Progenitor cell of endocrine pancreas (in vitro differentiated cells): ENCODE data around the gene HADHA. TPM values are rescaled to one million over a fixed set of nuclear protein-coding genes. Genes with fewer than 3 reads are reported as not detected.

Source experiments
- DNase-seq: peaks from one replicate; pipeline ENCODE4 v3.0.0; 2021; ENCODE audit warnings: low spot score; ENCODE audit not compliant: unreplicated experiment
- H3K27ac Mint-ChIP-seq: 2 replicates; pipeline ENCODE4 v1.8.0; 2021; ENCODE audit warnings: mild to moderate bottlenecking, moderate library complexity, mixed read lengths
- H3K27me3 Mint-ChIP-seq: 2 replicates; pipeline ENCODE4 v1.8.0; 2021; ENCODE audit warnings: mixed read lengths
- H3K36me3 Mint-ChIP-seq: 2 replicates; pipeline ENCODE4 v1.8.0; 2022; ENCODE audit warnings: mixed read lengths; ENCODE audit not compliant: insufficient read depth
- H3K4me1 Mint-ChIP-seq: 2 replicates; pipeline ENCODE4 v1.8.0; 2021; ENCODE audit warnings: low read depth, mixed read lengths
- H3K4me3 Mint-ChIP-seq: 2 replicates; pipeline ENCODE4 v1.8.0; 2021; ENCODE audit warnings: low read depth, mild to moderate bottlenecking, moderate library complexity, mixed read lengths
- H3K9me3 Mint-ChIP-seq: 2 replicates; pipeline ENCODE4 v1.8.0; 2021; ENCODE audit warnings: low read depth, mixed read lengths
- CTCF ChIP-seq: fragments of 200-600 bp; sonication (generic); IDR thresholded peaks from one replicate; pipeline ENCODE4 v1.5.0; 2021; ENCODE audit warnings: antibody characterized with exemption, mild to moderate bottlenecking; ENCODE audit not compliant: unreplicated experiment
- total RNA-seq: library from RNA; stranded (reverse); gene quantifications from 2 replicates; pipeline ENCODE4 v1.2.1, GENCODE V29; 2021

Gene HADHA
- total RNA-seq, 1 donor from 2014 or later: 111 TPM

GRCh38 chr2:26245231-26245732 is 850 bp upstream of the HADHA start:
- TF ChIP-seq CTCF: no peak
- Mint-ChIP-seq H3K27me3 (no peaks in the 10 kb centered on the region), H3K4me3 (peak overlapping the region; percentile 99), H3K4me1 (peaks cover 25% of the 10 kb centered on the region), H3K36me3 (no peaks in the 10 kb centered on the region), H3K9me3 (no peaks in the 10 kb centered on the region), H3K27ac (peak overlapping the region; percentile 100)
- no peak for DNase-seq

GRCh38 chr2:26243470-26244308 is 743 bp downstream of the HADHA start:
- TF ChIP-seq CTCF: no peak
- H3K9me3 Mint-ChIP-seq: no peaks in the 10 kb centered on the region
- H3K27ac Mint-ChIP-seq: peak overlapping the region; percentile 100
- no peaks in the 10 kb centered on the region for H3K27me3 Mint-ChIP-seq
- H3K4me3 Mint-ChIP-seq: peak overlapping the region; percentile 99
- DNase-seq: no peak
- H3K36me3 Mint-ChIP-seq: no peaks in the 10 kb centered on the region
- peaks cover 25% of the 10 kb centered on the region for H3K4me1 Mint-ChIP-seq

- peak overlapping the region; percentile 99 for H3K4me3 Mint-ChIP-seq
- DNase-seq: no peak
- peaks cover 23% of the 10 kb centered on the region for H3K4me1 Mint-ChIP-seq
- no peaks in the 10 kb centered on the region for H3K9me3 Mint-ChIP-seq
- no peak overlapping the region for H3K27ac Mint-ChIP-seq
- H3K36me3 Mint-ChIP-seq: peaks cover 3% of the 10 kb centered on the region
- no peaks in the 10 kb centered on the region for H3K27me3 Mint-ChIP-seq
- TF ChIP-seq CTCF: no peak
Measured at GRCh38 chr2:26241928-26242436, 2.5 kb downstream of the HADHA start.

GRCh38 chr2:26238311-26238958 is 6.0 kb downstream of the HADHA start:
- H3K9me3 Mint-ChIP-seq: no peaks in the 10 kb centered on the region
- no peaks in the 10 kb centered on the region for H3K27me3 Mint-ChIP-seq
- peaks cover 11% of the 10 kb centered on the region for H3K36me3 Mint-ChIP-seq
- no peak overlapping the region for H3K27ac Mint-ChIP-seq
- no peak for DNase-seq
- H3K4me1 Mint-ChIP-seq: peaks cover 11% of the 10 kb centered on the region
- H3K4me3 Mint-ChIP-seq: no peak overlapping the region
- TF ChIP-seq CTCF: no peak

GRCh38 chr2:26237868-26238267 is 6.6 kb downstream of the HADHA start:
- no peak for DNase-seq
- Mint-ChIP-seq H3K27ac (no peak overlapping the region), H3K36me3 (peaks cover 13% of the 10 kb centered on the region), H3K27me3 (no peaks in the 10 kb centered on the region), H3K4me1 (peaks cover 8% of the 10 kb centered on the region), H3K4me3 (no peak overlapping the region), H3K9me3 (no peaks in the 10 kb centered on the region)
- no peak for TF ChIP-seq CTCF
